OCI-LY3 (cell line): ENCODE measurements around the gene DNAJC1.
A peak's percentile ranks its signal among the peaks of the same experiment; 100 is the strongest.

ENCODE experiments used
- H2AFZ ChIP-seq: fragments of 200-600, 300-600 bp; shearing (Covaris generic); 2 replicates; pipeline ENCODE4 v1.6.0; 2014; ENCODE audit warnings: antibody characterized with exemption, low read depth, low read length
- H3K27ac ChIP-seq: fragments of 200-600, 300-600 bp; sonication (generic); 2 replicates; pipeline ENCODE4 v1.5.1; 2014; ENCODE audit warnings: mild to moderate bottlenecking, low read length, moderate library complexity, mixed read lengths
- H3K27me3 ChIP-seq: fragments of 200-600, 300-600 bp; sonication (generic); 2 replicates; pipeline ENCODE4 v1.6.1; 2014; ENCODE audit warnings: low read depth, low read length, mixed read lengths
- H3K36me3 ChIP-seq: fragments of 200-600, 300-600 bp; sonication (generic); replicated peaks from 2 replicates; pipeline ENCODE3; 2014; ENCODE audit warnings: low read depth, low read length, mixed read lengths
- H3K4me1 ChIP-seq: fragments of 300-600, 200-600 bp; sonication (generic); 2 replicates; pipeline ENCODE4 v1.6.1; 2014; ENCODE audit warnings: low read length, mixed read lengths
- H3K4me2 ChIP-seq: fragments of 200-600, 300-600 bp; sonication (generic); 2 replicates; pipeline ENCODE4 v1.6.1; 2014; ENCODE audit warnings: low read length, mixed read lengths
- H3K4me3 ChIP-seq: fragments of 300-600, 200-600 bp; sonication (generic); 2 replicates; pipeline ENCODE4 v1.5.1; 2014; ENCODE audit warnings: antibody characterized with exemption, mild to moderate bottlenecking, low read length, moderate library complexity
- H3K79me2 ChIP-seq: fragments of 300-600, 200-600 bp; shearing (Covaris generic); 2 replicates; pipeline ENCODE4 v1.6.1; 2014; ENCODE audit warnings: mild to moderate bottlenecking, low read length, mixed read lengths
- H3K9ac ChIP-seq: fragments of 300-600, 200-600 bp; shearing (Covaris generic); 2 replicates; pipeline ENCODE4 v1.6.0; 2014; ENCODE audit warnings: mild to moderate bottlenecking, low read length, moderate library complexity
- H3K9me3 ChIP-seq: fragments of 200-600, 300-600 bp; shearing (Covaris generic); 2 replicates; pipeline ENCODE4 v1.6.1; 2014; ENCODE audit warnings: low read length, mixed read lengths; ENCODE audit not compliant: insufficient read depth
- H4K20me1 ChIP-seq: fragments of 200-600, 300-600 bp; sonication (generic); 2 replicates; pipeline ENCODE4 v1.6.1; 2016; ENCODE audit warnings: low read length, mixed read lengths; ENCODE audit not compliant: insufficient read depth
- EZH2phosphoT487 ChIP-seq: fragments of 200-600 bp; shearing (Covaris generic); IDR thresholded peaks from 2 replicates; pipeline ENCODE4 v1.6.1; 2018; ENCODE audit warnings: antibody characterized with exemption, mixed run types, low read depth
- TF ChIP-seq, protein P1 (sequence below): fragments of 200-600, 300-600 bp; sonication (generic); IDR thresholded peaks from 2 replicates; pipeline ENCODE4 v1.5.1; 2014; ENCODE audit warnings: antibody characterized with exemption, low read length, low read depth

The DNAJC1 gene

GRCh38 chr10:21993360-21994001 is 10.0 kb downstream of the DNAJC1 start:
- Histone ChIP-seq H3K79me2 (no peaks in the 10 kb centered on the region), H3K4me2 (no peak overlapping the region), H3K4me3 (no peak overlapping the region)

DNA sequence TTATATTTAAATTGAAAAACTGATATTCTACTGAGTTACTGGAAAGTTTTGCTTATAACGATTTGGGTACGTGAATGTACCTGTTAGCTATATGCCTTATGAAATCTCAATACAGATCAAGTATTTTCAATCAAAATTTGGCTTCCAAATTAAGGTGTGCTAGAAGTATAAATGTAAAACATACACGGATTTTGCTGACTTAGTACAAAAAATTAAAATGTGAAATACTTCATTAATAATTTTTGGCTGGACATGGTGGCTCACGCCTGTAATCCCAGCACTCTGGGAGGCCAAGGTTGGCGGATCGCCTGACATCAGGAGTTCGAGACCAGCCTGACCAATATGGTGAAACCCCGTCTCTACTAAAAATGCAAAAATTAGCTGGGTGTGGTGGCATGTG is 11.7 kb downstream of the DNAJC1 start:
- Histone ChIP-seq H3K9me3 (no peaks in the 10 kb centered on the region), H3K4me3 (no peak overlapping the region), H2AFZ (no peak overlapping the region), H3K4me1 (no peaks in the 10 kb centered on the region), H3K36me3 (no peaks in the 10 kb centered on the region), H3K27ac (no peak overlapping the region), H3K9ac (no peak overlapping the region), H3K27me3 (no peaks in the 10 kb centered on the region), H3K4me2 (no peak overlapping the region), H3K79me2 (no peaks in the 10 kb centered on the region), H4K20me1 (no peaks in the 10 kb centered on the region)
- TF ChIP-seq, protein P1, sequence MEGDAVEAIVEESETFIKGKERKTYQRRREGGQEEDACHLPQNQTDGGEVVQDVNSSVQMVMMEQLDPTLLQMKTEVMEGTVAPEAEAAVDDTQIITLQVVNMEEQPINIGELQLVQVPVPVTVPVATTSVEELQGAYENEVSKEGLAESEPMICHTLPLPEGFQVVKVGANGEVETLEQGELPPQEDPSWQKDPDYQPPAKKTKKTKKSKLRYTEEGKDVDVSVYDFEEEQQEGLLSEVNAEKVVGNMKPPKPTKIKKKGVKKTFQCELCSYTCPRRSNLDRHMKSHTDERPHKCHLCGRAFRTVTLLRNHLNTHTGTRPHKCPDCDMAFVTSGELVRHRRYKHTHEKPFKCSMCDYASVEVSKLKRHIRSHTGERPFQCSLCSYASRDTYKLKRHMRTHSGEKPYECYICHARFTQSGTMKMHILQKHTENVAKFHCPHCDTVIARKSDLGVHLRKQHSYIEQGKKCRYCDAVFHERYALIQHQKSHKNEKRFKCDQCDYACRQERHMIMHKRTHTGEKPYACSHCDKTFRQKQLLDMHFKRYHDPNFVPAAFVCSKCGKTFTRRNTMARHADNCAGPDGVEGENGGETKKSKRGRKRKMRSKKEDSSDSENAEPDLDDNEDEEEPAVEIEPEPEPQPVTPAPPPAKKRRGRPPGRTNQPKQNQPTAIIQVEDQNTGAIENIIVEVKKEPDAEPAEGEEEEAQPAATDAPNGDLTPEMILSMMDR = no peak
- TF ChIP-seq EZH2phosphoT487 = no peak

More at GRCh38 chr10:21993360-21994001, 10.0 kb downstream of the DNAJC1 start:
- H3K9ac ChIP-seq = no peak overlapping the region
- TF ChIP-seq, protein P1 = peak; percentile 56
- no peak for TF ChIP-seq EZH2phosphoT487
- H2AFZ ChIP-seq = no peak overlapping the region
- H4K20me1 ChIP-seq = no peaks in the 10 kb centered on the region
- H3K36me3 ChIP-seq = no peaks in the 10 kb centered on the region
- no peaks in the 10 kb centered on the region for H3K4me1 ChIP-seq
- H3K27me3 ChIP-seq = no peaks in the 10 kb centered on the region
- H3K9me3 ChIP-seq = no peaks in the 10 kb centered on the region
- H3K27ac ChIP-seq = no peak overlapping the region

- Histone ChIP-seq H3K36me3 (no peaks in the 10 kb centered on the region), H3K9ac (no peak overlapping the region), H3K9me3 (no peaks in the 10 kb centered on the region), H2AFZ (no peak overlapping the region), H4K20me1 (no peaks in the 10 kb centered on the region), H3K27me3 (no peaks in the 10 kb centered on the region), H3K27ac (no peak overlapping the region), H3K79me2 (no peaks in the 10 kb centered on the region), H3K4me3 (no peak overlapping the region), H3K4me2 (no peak overlapping the region), H3K4me1 (peaks cover 3% of the 10 kb centered on the region)
- TF ChIP-seq, protein P1 = no peak
- TF ChIP-seq EZH2phosphoT487 = no peak
Measured at GRCh38 chr10:21990449-21990848, 13.1 kb downstream of the DNAJC1 start.

DNA sequence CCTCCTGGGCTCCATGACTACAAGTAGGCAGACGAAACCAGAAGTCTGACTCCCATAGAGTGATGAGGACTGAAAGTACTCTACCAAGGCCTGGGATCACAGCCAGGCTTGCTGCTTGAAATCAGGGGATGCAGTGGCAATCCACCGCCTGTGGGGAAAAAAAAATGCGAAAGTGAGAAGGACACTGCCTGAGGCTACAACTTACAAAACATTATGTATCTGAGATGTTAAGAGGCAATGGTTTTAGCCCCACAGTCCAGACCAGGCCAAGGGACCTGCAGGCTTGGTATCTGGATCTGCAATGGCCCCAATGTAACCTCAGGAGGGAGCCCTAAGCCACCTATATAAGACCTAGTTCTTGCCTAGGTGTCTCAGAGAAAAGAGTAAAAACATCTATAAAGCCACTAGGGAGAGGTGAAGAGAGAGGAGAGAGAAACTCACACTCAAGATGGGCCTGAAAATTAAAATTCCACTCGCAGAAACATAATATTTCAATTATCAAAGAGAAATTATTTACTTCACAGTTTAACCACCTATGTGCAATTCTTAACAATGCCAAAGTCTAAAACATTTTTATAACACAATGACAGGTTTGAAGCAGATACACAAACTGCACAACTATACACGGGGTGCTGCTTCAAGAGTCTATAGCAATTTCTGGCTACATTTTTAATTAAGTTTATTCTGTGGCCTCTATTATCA is 13.9 kb downstream of the DNAJC1 start:
- Histone ChIP-seq H3K9me3 (no peaks in the 10 kb centered on the region), H3K9ac (no peak overlapping the region), H4K20me1 (no peaks in the 10 kb centered on the region), H3K27me3 (no peaks in the 10 kb centered on the region), H3K79me2 (no peaks in the 10 kb centered on the region), H3K4me2 (no peak overlapping the region), H3K27ac (no peak overlapping the region), H3K4me1 (peaks cover 4% of the 10 kb centered on the region), H3K36me3 (no peaks in the 10 kb centered on the region), H2AFZ (no peak overlapping the region), H3K4me3 (no peak overlapping the region)
- TF ChIP-seq, protein P1 = peak; percentile 56
- no peak for TF ChIP-seq EZH2phosphoT487
